AG04449 (cell line): Measurements from ENCODE around the gene C1orf74.

Experiments used
- CTCF ChIA-PET: fragments of 350-600 bp; formaldehyde crosslinking; extraction: SDS; loops from one replicate; lab custom pipeline; 2021; ENCODE audit warnings: antibody characterized with exemption; lab: Yijun Ruan, JAX
- POLR2A ChIA-PET: fragments of 400-600, 350-600 bp; formaldehyde crosslinking; extraction: SDS; loops from one replicate; lab custom pipeline; 2020; ENCODE audit warnings: antibody characterized with exemption, inconsistent platforms; lab: Yijun Ruan, JAX
- DNase-seq: peaks from one replicate; pipeline ENCODE4 v3.0.0-alpha.2; 2010; ENCODE audit warnings: low read depth, low spot score
- H3K4me3 ChIP-seq: 2 replicates; pipeline ENCODE4 v1.5.1; 2011; ENCODE audit warnings: low read depth, mild to moderate bottlenecking, control low read depth, low read length
- TF ChIP-seq, protein P1 (sequence below): IDR thresholded peaks from one replicate; pipeline ENCODE4 v1.5.1; 2011; ENCODE audit warnings: mild to moderate bottlenecking, moderate library complexity, low read length, control low read depth, inconsistent platforms; ENCODE audit not compliant: insufficient read depth; ENCODE audit errors: missing control alignments

Gene C1orf74

DNA sequence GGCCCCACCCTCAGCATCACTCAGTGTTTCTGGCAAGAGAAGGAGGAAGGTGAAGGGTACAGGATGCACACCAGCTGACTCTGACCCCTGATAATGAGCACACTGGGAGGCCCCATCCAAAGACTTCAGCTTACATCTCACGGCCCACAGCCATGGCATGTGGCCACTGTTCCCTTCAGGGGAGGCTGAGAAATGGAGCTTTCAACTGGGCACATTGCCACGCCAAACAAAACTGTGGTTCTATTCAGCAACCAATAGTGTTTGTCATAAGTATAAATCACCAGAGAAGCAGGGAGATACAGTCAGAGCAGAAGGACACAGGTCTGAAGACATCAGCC is 41.2 kb downstream of the C1orf74 start:
- peak; percentile 45 for DNase-seq
- POLR2A ChIA-PET: no interaction called here
- TF ChIP-seq, protein P1, sequence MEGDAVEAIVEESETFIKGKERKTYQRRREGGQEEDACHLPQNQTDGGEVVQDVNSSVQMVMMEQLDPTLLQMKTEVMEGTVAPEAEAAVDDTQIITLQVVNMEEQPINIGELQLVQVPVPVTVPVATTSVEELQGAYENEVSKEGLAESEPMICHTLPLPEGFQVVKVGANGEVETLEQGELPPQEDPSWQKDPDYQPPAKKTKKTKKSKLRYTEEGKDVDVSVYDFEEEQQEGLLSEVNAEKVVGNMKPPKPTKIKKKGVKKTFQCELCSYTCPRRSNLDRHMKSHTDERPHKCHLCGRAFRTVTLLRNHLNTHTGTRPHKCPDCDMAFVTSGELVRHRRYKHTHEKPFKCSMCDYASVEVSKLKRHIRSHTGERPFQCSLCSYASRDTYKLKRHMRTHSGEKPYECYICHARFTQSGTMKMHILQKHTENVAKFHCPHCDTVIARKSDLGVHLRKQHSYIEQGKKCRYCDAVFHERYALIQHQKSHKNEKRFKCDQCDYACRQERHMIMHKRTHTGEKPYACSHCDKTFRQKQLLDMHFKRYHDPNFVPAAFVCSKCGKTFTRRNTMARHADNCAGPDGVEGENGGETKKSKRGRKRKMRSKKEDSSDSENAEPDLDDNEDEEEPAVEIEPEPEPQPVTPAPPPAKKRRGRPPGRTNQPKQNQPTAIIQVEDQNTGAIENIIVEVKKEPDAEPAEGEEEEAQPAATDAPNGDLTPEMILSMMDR: no peak
- CTCF ChIA-PET: interaction anchor here (1.0 to 9.9 kb wide), 4 partner anchors 9 to 176 kb away, joined by 3 to 145 read pairs (median 40); partner anchors contain the start of gene CAMK1G
- no peak overlapping the region for H3K4me3 ChIP-seq

DNA sequence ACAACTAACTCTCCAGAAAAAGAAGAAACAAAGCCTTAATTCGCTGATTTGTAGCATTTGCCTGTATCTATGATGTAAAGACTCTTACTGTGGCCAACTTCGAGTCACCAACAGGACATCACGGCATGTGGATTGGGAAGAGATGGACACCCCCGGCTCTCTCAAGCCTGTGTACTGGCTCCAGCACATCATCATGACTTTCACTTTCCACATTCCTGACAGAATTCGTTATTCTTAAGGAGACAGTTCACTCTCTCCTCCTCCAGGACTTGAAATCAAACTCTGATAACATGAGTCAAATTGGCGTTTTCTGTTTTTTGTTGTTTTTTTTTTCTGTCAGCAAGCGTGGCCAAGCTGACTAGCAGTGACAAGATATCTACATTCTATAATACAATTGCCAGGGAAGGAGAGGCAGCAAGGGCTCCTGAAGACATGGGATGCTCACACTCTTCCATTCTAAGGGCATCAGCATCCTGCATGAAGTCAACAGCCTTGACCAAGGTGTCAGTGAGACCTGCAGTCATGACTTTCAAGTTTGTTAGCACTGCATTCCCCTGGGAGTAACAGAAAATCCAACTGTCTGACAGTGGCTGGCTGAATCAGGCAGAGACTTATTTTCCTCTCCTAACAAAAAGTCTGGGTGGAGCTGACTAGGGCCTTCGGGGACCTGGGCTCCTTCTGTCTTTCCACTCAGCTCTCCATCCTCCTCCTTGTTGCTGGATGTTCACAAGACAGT is 41.8 kb downstream of the C1orf74 start:
- ChIA-PET CTCF (interaction anchor here (0.8 to 9.9 kb wide), 6 partner anchors 7 to 176 kb away, joined by 3 to 145 read pairs (median 7); partner anchors contain the start of gene CAMK1G), POLR2A (no interaction called here)
- no peak overlapping the region for H3K4me3 ChIP-seq
- DNase-seq: no peak
- TF ChIP-seq, protein P1: no peak

DNA sequence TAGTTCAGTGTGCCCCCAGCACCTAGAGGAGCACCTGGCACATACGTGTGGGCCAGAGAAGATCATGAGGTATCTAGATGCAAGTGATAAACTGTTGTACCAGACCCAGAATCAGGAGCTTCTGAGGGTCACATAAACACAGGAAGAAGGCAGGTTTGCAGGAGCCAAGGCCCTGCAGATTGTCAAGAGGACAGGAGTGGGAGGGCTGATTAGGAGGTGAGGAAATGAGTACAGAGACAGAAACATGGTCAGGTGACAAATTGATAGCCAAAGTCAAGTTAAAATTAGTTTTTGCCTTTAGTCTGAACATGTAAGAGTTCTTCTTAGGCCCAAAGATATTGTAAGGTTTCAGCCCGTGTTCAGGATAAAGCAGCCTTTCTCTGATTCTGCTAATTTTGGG is 42.5 kb downstream of the C1orf74 start:
- no peak for DNase-seq
- H3K4me3 ChIP-seq: no peak overlapping the region
- ChIA-PET POLR2A (no interaction called here), CTCF (interaction anchor here (0.9 to 9.9 kb wide), 2 partner anchors 8 to 162 kb away, joined by 3 to 145 read pairs; partner anchors contain the start of gene CAMK1G)
- TF ChIP-seq, protein P1: no peak

DNA sequence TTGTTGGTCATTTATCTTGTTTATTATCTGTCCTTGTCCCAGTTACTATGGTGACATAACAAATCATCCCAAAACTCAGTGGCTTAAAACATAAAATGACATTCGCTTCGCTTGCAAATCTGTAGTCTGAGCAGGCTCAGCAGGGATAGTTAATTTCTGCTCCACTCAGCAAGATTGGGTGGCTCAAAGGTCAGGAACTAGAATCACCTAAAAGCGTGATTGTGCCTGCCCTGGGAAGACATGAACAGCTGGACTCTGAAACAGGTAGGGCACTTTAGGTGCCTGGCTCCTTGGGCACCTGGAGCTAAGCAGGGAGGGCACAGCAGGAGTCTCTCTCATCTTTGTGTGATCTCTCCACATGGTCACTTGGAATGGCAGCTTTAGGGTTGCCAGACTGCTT is 43.2 kb downstream of the C1orf74 start:
- TF ChIP-seq, protein P1: no peak
- ChIA-PET CTCF (no interaction called here), POLR2A (no interaction called here)
- no peak for DNase-seq
- no peak overlapping the region for H3K4me3 ChIP-seq

DNA sequence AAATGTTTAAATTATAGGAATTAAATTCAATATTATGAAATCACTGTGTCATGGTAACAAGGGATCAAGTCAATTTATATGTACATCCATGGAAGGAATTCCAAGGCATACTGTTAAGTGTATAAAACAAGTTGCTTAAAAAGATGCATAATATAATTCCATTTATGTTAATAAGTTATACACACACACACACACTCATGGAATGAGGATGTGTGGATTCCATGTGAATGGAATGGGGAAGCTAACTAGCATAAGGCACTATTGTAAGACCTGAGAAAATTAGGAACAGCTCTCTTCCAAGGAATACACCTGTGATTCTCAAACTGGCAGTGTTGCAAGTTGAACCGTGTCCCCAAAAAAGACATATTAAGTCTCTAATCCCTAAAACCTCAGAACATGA is 46.1 kb downstream of the C1orf74 start:
- TF ChIP-seq, protein P1: no peak
- POLR2A ChIA-PET: no interaction called here
- H3K4me3 ChIP-seq: no peak overlapping the region
- CTCF ChIA-PET: interaction anchor here (1.4 to 3.2 kb wide), 2 partner anchors 11 to 162 kb away, joined by 7 to 23 read pairs; no protein-coding TSS in a partner anchor
- DNase-seq: no peak

DNA sequence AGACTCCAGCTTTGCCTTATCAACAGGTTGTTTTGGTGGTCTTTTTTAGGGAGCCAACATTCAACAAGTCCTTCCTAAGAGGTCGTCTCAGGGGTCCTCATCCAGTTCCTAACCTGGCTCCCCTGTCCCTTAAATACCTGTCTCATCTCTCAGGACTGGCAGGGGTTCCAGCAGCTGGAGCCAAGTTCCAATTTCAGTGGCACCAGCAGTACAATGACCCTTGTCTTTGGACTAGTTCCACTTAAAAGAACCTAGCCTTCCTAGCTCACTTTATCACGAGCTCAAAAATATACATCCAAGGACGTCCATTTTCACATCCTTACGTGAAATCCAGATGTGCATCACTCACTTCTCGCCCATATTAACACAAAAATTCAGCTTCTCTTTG is 47.2 kb downstream of the C1orf74 start:
- ChIA-PET POLR2A (no interaction called here), CTCF (interaction anchor here (1.0 to 3.2 kb wide), 7 partner anchors 9 to 167 kb away, joined by 3 to 23 read pairs (median 4); no protein-coding TSS in a partner anchor)
- TF ChIP-seq, protein P1: no peak
- no peak for DNase-seq
- H3K4me3 ChIP-seq: no peak overlapping the region
